Gastrocnemius medialis (tissue), 4 donors: Measurements from ENCODE around the gene ALG8. TPM values are rescaled to one million over a fixed set of nuclear protein-coding genes. Genes with fewer than 3 reads are reported as not detected.

ENCODE experiments used
- ATAC-seq, 2 donors: fragments of 150-250 bp; one replicate each; pipeline ENCODE4 v1.9.1; 2016
- DNase-seq, 2 donors: peaks; one replicate each; pipeline ENCODE4 v3.0.0-alpha.2; 2019
- H3K27ac ChIP-seq, 4 donors: fragments of 200-600 bp; sonication (generic); 1 replicate in 1 of 4; 2 replicates in 3 of 4; pipeline ENCODE4 v1.5.1; 2016 to 2018; ENCODE audit warnings: mild to moderate bottlenecking in 2 of 4, moderate library complexity in 1 of 4
- H3K27me3 ChIP-seq, 3 donors: fragments of 200-600 bp; sonication (generic) in 2 of 3; 1 replicate in 1 of 3; 2 replicates in 2 of 3; pipeline versions ENCODE4 v1.5.1 to v1.6.0; 2016 to 2019; ENCODE audit warnings: mild to moderate bottlenecking in 1 of 3, moderate library complexity in 1 of 3
- H3K36me3 ChIP-seq, 2 donors: fragments of 200-600 bp; sonication (generic) in 1 of 2; one replicate each; pipeline ENCODE4 v1.5.1; 2017 to 2018
- H3K4me1 ChIP-seq, 2 donors: fragments of 200-600 bp; sonication (generic) in 1 of 2; one replicate each; pipeline ENCODE4 v1.5.1; 2016 to 2017; ENCODE audit warnings: mild to moderate bottlenecking in 2 of 2
- H3K4me3 ChIP-seq, 4 donors: fragments of 200-600 bp; sonication (generic) in 3 of 4; 1 replicate in 1 of 4; 2 replicates in 3 of 4; pipeline ENCODE4 v1.5.1; 2016 to 2019; ENCODE audit warnings: mild to moderate bottlenecking in 2 of 4
- H3K9me3 ChIP-seq, 3 donors: fragments of 200-600 bp; sonication (generic) in 2 of 3; 1 replicate in 1 of 3; 2 replicates in 2 of 3; pipeline ENCODE4 v1.5.1; 2016 to 2019
- POLR2A ChIP-seq, 2 donors: fragments of 450-650 bp; IDR thresholded peaks; one replicate each; pipeline ENCODE4 v1.6.1; 2017; ENCODE audit warnings: antibody characterized with exemption in 2 of 2, mild to moderate bottlenecking in 2 of 2, moderate library complexity in 2 of 2
- in situ Hi-C, 4 donors: fragments of 200-750 bp; cut with MboI; loops; one replicate each; pipeline versions ENCODE4 v1.15.0 to v1.8.0; 2017; ENCODE audit warnings: low sequenced_read_pairs in 4 of 4
- intact Hi-C: fragments of 100-400 bp; cut with DNase I; formaldehyde crosslinking; loops from one replicate; pipeline ENCODE4 v1.15.1; 2023; ENCODE audit warnings: low total_unique reads
- total RNA-seq, 4 donors: library from RNA; depleted of rRNA; stranded (reverse); fragments of >200 nt; gene quantifications; one replicate each; pipeline versions ENCODE4 v1.1.0 to v1.2.3, GENCODE V29; 2016
- TF ChIP-seq, protein P1 (sequence below), 5 experiments: fragments of 450-650 bp in 3 of 5; fragments of 200-600 bp in 2 of 5; sonication (generic) in 2 of 5; IDR thresholded peaks in 4 of 5; conservative IDR thresholded peaks in 1 of 5; 1 replicate in 4 of 5; 2 replicates in 1 of 5; pipeline ENCODE4 v1.5.1; 2016 to 2019; ENCODE audit warnings: antibody characterized with exemption in 5 of 5, mild to moderate bottlenecking in 3 of 5, moderate library complexity in 3 of 5

ALG8 gene
- total RNA-seq, 4 donors from 2014 or later, result 9.0 to 12.9 (median 10.9) TPM

DNA sequence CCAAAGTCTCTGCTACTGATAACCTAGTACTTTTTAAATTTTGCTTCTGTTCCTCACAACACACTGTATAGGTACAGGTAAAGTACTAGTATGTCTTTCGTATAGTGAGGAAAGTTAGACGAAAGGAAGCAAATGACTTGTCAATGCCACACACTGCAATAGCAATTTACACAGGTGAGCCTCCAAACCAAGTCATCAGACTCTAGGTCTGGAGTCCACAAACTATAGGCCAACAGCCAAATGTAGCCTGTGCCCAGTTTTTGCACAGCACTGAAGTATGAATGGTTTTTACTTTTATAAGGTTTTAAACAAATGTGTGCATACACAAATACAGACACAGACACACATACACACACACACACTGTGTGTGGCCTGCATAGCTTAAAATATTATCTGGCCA, 28.1 kb downstream of the ALG8 start:
- Histone ChIP-seq H3K36me3 (peaks cover 0 to 24% of the 10 kb centered on the region in 2 donors), H3K27me3 (no peaks in the 10 kb centered on the region), H3K4me1 (no peaks in the 10 kb centered on the region), H3K9me3 (no peaks in the 10 kb centered on the region), H3K4me3 (no peak overlapping the region), H3K27ac (no peak overlapping the region)
- DNase-seq (no peak), ATAC-seq (no peak)
- TF ChIP-seq, protein P1, sequence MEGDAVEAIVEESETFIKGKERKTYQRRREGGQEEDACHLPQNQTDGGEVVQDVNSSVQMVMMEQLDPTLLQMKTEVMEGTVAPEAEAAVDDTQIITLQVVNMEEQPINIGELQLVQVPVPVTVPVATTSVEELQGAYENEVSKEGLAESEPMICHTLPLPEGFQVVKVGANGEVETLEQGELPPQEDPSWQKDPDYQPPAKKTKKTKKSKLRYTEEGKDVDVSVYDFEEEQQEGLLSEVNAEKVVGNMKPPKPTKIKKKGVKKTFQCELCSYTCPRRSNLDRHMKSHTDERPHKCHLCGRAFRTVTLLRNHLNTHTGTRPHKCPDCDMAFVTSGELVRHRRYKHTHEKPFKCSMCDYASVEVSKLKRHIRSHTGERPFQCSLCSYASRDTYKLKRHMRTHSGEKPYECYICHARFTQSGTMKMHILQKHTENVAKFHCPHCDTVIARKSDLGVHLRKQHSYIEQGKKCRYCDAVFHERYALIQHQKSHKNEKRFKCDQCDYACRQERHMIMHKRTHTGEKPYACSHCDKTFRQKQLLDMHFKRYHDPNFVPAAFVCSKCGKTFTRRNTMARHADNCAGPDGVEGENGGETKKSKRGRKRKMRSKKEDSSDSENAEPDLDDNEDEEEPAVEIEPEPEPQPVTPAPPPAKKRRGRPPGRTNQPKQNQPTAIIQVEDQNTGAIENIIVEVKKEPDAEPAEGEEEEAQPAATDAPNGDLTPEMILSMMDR (IDR thresholded peaks at IDR 0.05 in 4 of 5, conservative IDR thresholded peaks at IDR 0.05 in 1 of 5), result no peak
- no peak for TF ChIP-seq POLR2A (IDR thresholded peaks at IDR 0.05)
- intact Hi-C loops (no loop called here), in situ Hi-C loops (loop anchor here in 1 of 4 donors (25.0 kb wide), 1 partner anchor 101 kb away; no protein-coding TSS in a partner anchor)

DNA sequence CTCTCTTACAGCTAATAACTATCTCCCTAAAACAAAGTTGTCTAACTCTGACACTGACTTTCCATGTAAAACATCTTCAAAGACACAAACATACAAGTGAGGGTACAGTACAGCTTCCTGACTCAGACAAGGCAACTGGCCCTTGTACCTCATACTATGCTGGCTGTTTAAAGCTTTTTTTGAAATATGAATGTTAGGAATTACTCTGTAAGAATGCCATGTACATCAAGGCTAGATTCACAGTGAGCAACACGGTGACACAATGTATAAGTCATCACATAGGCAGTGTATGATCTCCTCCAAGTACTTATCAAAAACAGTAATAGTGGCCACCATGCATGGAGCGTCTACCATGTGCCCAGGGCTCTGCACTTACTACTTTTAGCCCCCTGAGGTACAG, 28.6 kb downstream of the ALG8 start:
- ATAC-seq (no peak), DNase-seq (no peak)
- in situ Hi-C loops, result loop anchor here in 1 of 4 donors (25.0 kb wide), 1 partner anchor 101 kb away; no protein-coding TSS in a partner anchor
- Histone ChIP-seq H3K4me1 (no peaks in the 10 kb centered on the region), H3K36me3 (peaks cover 0 to 24% of the 10 kb centered on the region in 2 donors), H3K4me3 (no peak overlapping the region), H3K27ac (no peak overlapping the region), H3K9me3 (no peaks in the 10 kb centered on the region), H3K27me3 (no peaks in the 10 kb centered on the region)
- TF ChIP-seq POLR2A (IDR thresholded peaks at IDR 0.05), result no peak
- TF ChIP-seq, protein P1 (IDR thresholded peaks at IDR 0.05 in 4 of 5, conservative IDR thresholded peaks at IDR 0.05 in 1 of 5), result no peak
- intact Hi-C loops, result no loop called here

DNA sequence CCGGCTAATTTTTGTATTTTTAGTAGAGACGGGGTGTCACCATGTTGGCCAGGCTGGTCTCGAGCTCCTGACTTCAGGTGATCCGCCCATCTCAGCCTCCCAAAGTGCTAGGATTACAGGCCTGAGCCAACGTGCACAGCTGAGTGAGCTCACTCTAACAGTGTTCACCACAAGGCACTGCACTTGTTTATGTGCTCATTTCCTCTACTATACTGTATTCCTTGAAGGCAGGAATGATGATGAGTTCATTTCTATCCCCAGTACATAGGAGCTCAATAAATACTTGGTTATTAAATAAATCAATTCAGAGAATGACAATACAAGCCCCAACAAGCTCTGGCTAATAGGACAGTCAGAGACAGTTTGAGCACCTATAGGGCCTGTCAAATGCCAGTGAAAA, 29.1 kb downstream of the ALG8 start:
- no peak for DNase-seq
- no peak for ATAC-seq
- intact Hi-C loops (no loop called here), in situ Hi-C loops (loop anchor here in 1 of 4 donors (25.0 kb wide), 1 partner anchor 102 kb away; no protein-coding TSS in a partner anchor)
- Histone ChIP-seq H3K27me3 (no peaks in the 10 kb centered on the region), H3K4me3 (no peak overlapping the region), H3K4me1 (no peaks in the 10 kb centered on the region), H3K27ac (no peak overlapping the region), H3K36me3 (peaks cover 0 to 24% of the 10 kb centered on the region in 2 donors), H3K9me3 (no peaks in the 10 kb centered on the region)
- TF ChIP-seq, protein P1 (IDR thresholded peaks at IDR 0.05 in 4 of 5, conservative IDR thresholded peaks at IDR 0.05 in 1 of 5), result no peak
- no peak for TF ChIP-seq POLR2A (IDR thresholded peaks at IDR 0.05)

DNA sequence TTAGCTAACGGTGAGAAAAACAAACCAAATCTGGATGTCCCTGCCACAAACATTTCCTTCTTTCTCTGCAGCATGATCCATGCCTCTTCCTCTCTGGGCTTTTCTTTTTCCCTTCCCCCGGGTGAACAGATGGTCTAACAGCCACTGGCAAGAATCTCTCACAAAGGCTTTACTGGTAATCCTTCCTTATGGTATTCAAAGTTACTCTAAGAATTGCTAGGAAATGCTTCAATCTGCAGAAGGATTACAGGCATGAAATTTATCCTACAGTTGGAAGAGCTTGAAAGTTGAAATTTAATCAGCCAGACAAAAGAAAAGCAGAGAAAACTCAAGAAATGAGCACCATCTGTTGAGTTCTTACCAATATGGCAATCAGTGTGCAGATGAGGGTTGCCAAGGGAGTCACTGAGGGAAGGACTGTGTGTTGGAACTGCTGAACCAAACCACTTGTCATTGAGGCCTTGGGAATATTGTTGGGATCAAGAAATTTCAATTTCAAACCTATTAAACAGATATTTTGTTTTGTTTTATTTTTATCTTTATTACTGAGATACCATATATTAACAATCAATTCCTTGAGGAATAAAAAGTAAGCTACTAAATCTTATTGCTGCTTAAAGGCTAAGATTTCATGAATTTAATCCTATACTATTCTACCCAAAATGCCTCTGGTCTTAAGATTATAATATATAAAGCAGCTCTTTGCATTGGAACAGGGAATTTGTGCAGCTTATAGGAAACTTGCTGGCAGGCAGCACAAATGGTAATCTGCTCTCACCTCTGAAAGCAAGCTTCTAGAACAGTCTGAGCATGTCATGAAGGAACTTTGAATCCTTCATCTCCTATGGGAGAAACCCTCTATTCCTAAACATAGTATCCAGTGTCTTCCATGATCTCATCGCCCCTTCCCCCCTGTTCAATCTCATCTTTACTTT, 30.1 kb downstream of the ALG8 start:
- Histone ChIP-seq H3K9me3 (no peaks in the 10 kb centered on the region), H3K27ac (no peak overlapping the region), H3K27me3 (no peaks in the 10 kb centered on the region), H3K4me1 (no peaks in the 10 kb centered on the region), H3K36me3 (peaks cover 0 to 24% of the 10 kb centered on the region in 2 donors), H3K4me3 (no peak overlapping the region)
- ATAC-seq (no peak), DNase-seq (no peak)
- no peak for TF ChIP-seq POLR2A (IDR thresholded peaks at IDR 0.05)
- TF ChIP-seq, protein P1 (IDR thresholded peaks at IDR 0.05 in 4 of 5, conservative IDR thresholded peaks at IDR 0.05 in 1 of 5), result no peak
- in situ Hi-C loops, result loop anchor here in 1 of 4 donors (25.0 kb wide), 1 partner anchor 103 kb away; no protein-coding TSS in a partner anchor
- intact Hi-C loops, result no loop called here
